B cell (primary cell): ENCODE measurements around the gene SRRM3.
"Not testable (repeated sequence)": the region's sequence is repeated elsewhere in the genome, so short reads cannot be mapped to it uniquely, and the experiment has no call there.

Experiments
- CTCF ChIP-seq: fragments of 200-600 bp; IDR thresholded peaks from one replicate; pipeline ENCODE4 v1.8.0; 2022; ENCODE audit warnings: antibody characterized with exemption, mild to moderate bottlenecking
- EZH2 ChIP-seq: IDR thresholded peaks from 2 replicates; pipeline ENCODE4 v1.6.1; 2012; ENCODE audit warnings: borderline replicate concordance, low read depth, mild to moderate bottlenecking, moderate library complexity, low read length; ENCODE audit not compliant: insufficient read depth, poor library complexity, severe bottlenecking

GRCh38 chr7:76158416-76158815, 43.3 kb upstream of the SRRM3 start:
- not testable (repeated sequence) for TF ChIP-seq EZH2, CTCF
